Upper lobe of right lung (tissue), 1 donor: Measurements from ENCODE around the gene KIAA0930. TPM values are rescaled to one million over a fixed set of nuclear protein-coding genes. Genes with fewer than 3 reads are reported as not detected.
"Not testable (repeated sequence)": the region's sequence is repeated elsewhere in the genome, so short reads cannot be mapped to it uniquely, and the experiment has no call there.

ENCODE experiments used
- ATAC-seq: fragments of 200-7000 bp; cut with Tn5 transposase; one replicate; pipeline ENCODE4 v1.9.1; 2020; ENCODE audit warnings: mild to moderate bottlenecking, moderate library complexity
- DNase-seq: peaks from one replicate; pipeline ENCODE4 v3.0.0-alpha.2; 2020
- H3K27ac ChIP-seq: fragments of 200-600 bp; one replicate; pipeline ENCODE4 v1.8.0; 2022
- H3K27me3 ChIP-seq: fragments of 200-600 bp; one replicate; pipeline ENCODE4 v1.8.0; 2022; ENCODE audit warnings: mild to moderate bottlenecking
- H3K36me3 ChIP-seq: fragments of 200-600 bp; one replicate; pipeline ENCODE4 v1.8.0; 2022
- H3K4me1 ChIP-seq: fragments of 200-600 bp; one replicate; pipeline ENCODE4 v1.8.0; 2022
- H3K4me3 ChIP-seq: fragments of 200-600 bp; one replicate; pipeline ENCODE4 v1.8.0; 2022; ENCODE audit warnings: mild to moderate bottlenecking
- H3K9me3 ChIP-seq: fragments of 200-600 bp; one replicate; pipeline ENCODE4 v1.8.0; 2022
- intact Hi-C: fragments of 100-400 bp; cut with DNase I; formaldehyde crosslinking; loops from one replicate; pipeline ENCODE4 v1.11.0; 2022
- total RNA-seq: library from RNA; stranded (reverse); fragmentation: NEBNext Ultra II Directional; extraction: Animal tissue kit (Norgen Biotek cat#: 25700); gene quantifications from one replicate; pipeline ENCODE4 v1.2.1, GENCODE V29; 2021
- TF ChIP-seq, protein P1 (sequence below): fragments of 200-600 bp; IDR thresholded peaks from one replicate; pipeline ENCODE4 v1.8.0; 2022; ENCODE audit warnings: antibody characterized with exemption
- donor health status: DM: no; HTN: yes; CAD: no; lungs with severe emphysema.

The KIAA0930 gene
- total RNA-seq, 1 donor from 2014 or later = 79.5 TPM

DNA sequence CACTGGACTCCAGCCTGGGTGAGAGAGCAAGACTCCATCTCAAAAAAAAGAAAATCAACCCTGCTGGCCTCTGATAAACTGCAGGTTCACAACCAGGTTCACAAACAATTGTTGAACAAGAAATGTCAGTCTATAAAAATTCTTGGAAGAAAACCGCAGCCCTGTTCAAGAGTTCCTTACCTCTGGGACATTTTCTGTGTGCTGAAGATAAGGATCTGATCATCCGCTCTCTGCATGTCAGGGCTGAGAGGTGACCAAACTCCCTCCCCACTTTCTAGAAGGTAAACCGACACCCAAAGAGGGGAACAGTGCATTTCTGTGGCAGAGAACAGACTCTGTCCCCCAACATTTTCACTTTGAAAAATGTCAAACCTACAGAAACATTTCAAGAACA is 39.9 kb upstream of the KIAA0930 start:
- no peak for ATAC-seq

DNA sequence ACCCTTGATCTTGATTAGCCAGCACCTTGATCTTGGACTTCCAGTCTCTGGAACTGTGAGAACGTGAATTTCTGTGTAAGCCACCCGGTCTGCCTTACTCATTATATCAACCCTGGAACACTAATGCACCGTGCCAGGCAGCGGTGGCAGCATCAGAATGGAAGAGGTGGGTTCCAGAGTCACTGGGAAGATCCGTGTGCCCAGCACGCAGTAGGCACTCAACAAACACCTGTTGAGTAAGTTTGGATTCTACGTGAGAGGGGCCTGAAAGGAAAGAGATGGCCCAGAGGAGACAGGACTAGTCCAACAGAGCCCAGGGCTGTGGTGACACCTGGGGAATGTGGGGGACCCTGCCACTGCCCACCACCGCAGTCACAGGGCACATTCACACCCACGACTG is 37.4 kb upstream of the KIAA0930 start:
- TF ChIP-seq, protein P1, sequence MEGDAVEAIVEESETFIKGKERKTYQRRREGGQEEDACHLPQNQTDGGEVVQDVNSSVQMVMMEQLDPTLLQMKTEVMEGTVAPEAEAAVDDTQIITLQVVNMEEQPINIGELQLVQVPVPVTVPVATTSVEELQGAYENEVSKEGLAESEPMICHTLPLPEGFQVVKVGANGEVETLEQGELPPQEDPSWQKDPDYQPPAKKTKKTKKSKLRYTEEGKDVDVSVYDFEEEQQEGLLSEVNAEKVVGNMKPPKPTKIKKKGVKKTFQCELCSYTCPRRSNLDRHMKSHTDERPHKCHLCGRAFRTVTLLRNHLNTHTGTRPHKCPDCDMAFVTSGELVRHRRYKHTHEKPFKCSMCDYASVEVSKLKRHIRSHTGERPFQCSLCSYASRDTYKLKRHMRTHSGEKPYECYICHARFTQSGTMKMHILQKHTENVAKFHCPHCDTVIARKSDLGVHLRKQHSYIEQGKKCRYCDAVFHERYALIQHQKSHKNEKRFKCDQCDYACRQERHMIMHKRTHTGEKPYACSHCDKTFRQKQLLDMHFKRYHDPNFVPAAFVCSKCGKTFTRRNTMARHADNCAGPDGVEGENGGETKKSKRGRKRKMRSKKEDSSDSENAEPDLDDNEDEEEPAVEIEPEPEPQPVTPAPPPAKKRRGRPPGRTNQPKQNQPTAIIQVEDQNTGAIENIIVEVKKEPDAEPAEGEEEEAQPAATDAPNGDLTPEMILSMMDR = no peak
- H3K4me3 ChIP-seq = no peak overlapping the region
- H3K9me3 ChIP-seq = no peaks in the 10 kb centered on the region
- no peak for DNase-seq
- no peaks in the 10 kb centered on the region for H3K27me3 ChIP-seq
- no peaks in the 10 kb centered on the region for H3K36me3 ChIP-seq
- peaks cover 13% of the 10 kb centered on the region for H3K4me1 ChIP-seq
- no peak overlapping the region for H3K27ac ChIP-seq
- no peak for ATAC-seq
- intact Hi-C loops = no loop called here

More for the DNA sequence above, 39.9 kb upstream of the KIAA0930 start:
- H3K36me3 ChIP-seq = no peaks in the 10 kb centered on the region
- H3K27ac ChIP-seq = peak overlapping the region; percentile 37
- no peaks in the 10 kb centered on the region for H3K9me3 ChIP-seq
- TF ChIP-seq, protein P1 = no peak
- H3K27me3 ChIP-seq = peaks cover 16% of the 10 kb centered on the region
- no peak for DNase-seq
- intact Hi-C loops = no loop called here
- H3K4me3 ChIP-seq = no peak overlapping the region
- peaks cover 20% of the 10 kb centered on the region for H3K4me1 ChIP-seq

DNA sequence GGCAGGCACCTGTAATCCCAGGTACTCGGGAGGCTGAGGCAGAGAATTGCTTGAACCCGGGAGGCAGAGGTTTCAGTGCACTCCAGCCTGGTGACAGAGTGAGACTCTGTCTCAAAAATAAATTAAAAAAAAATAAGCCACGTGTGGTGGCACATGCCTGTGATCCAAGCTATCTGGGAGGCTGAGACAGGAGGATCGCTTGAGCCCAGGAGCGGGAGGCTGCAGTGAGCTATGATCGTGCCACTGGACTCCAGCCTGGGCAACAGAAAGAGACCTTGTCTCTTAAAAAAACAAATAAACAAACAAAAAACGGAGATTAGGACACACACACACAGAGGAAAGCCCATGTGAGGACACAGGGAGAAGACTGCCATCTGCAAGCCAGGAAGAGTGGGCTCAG is 37.0 kb upstream of the KIAA0930 start:
- H3K4me3 ChIP-seq, H3K27ac ChIP-seq, H3K9me3 ChIP-seq, H3K27me3 ChIP-seq, DNase-seq, H3K36me3 ChIP-seq, ATAC-seq, intact Hi-C loops: not testable (repeated sequence)
- peaks cover 13% of the 10 kb centered on the region for H3K4me1 ChIP-seq

DNA sequence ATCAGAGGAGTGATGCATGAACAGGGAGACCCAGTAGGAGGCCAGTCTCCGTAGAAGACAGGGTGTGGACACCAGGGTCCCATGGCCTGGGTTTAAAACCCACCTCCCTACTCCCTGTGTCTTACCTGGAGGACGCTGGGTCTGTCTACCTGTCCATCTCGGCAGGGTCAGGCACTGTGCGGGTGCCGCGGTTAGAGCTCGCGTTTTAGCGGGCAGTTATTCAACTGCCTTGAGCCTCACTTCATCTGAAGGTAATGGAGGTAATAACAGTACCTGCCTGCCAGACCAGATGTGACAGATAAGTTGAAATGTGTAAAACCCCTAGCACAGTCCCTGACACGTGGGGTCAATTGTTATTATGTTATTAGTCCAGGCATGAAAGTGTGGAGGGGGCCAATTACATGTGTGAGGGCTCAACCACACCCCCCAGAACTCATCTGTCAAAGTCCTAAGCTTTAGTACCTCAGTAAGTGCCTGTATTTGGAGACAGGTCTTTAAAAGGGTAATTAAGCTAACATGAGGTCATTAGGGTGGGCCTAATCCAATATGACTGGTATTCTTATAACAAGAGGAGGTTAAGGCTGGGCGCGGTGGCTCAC is 35.9 kb upstream of the KIAA0930 start:
- no peak for ATAC-seq
- peaks cover 13% of the 10 kb centered on the region for H3K4me1 ChIP-seq
- H3K4me3 ChIP-seq = no peak overlapping the region
- H3K27me3 ChIP-seq = no peaks in the 10 kb centered on the region
- H3K36me3 ChIP-seq = no peaks in the 10 kb centered on the region
- no peaks in the 10 kb centered on the region for H3K9me3 ChIP-seq
- TF ChIP-seq, protein P1 = no peak
- no peak overlapping the region for H3K27ac ChIP-seq
- intact Hi-C loops = no loop called here
- no peak for DNase-seq

DNA sequence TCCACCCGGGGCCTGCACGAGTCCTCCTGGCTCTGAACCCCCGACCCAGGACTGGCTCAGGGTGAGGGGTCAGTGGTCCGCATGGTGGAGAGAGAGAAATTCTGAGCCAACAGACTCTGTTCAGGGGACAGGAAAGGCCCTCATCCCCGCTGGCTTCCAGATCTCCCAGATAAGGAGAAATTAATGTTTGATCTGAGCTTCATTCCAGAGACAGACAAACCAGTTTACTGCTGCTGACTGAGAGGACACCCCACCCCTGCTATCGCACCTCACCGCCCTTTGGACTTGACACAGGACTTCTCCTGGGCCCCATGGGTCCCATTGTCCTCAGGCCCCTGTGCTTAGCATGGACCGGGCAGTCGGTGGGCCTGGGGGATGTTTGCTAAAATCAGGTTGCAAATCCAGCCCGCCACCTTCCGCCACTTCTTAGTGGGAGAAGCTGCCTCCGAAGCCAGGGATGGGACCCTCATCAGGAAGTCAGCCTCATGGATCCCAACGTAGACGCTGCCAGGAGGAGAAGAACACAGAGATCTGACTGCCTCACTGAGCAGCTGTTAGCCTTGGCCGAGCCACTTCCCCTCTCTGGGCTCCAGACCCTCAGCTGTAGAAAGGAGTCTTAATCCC is 32.9 kb upstream of the KIAA0930 start:
- no peaks in the 10 kb centered on the region for H3K9me3 ChIP-seq

DNA sequence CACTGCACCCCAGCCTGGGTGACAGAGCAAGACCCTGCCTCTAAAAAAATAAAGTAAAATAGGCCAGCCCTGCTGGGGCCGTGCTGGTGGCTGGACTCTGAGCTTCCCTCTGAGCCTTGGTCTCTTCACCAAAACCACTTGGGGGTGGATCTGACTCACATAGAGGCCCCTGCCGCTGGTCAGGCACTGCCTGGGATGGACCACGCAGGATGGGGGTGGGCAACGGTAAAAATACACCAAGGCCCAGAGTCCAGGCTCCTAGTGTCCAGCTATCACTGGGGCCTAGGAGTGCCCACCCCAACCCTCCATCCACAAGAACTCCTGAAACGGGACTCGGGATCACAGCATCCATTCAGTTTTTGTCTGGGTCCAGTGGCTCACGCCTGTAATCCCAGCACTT is 31.8 kb upstream of the KIAA0930 start:
- no peaks in the 10 kb centered on the region for H3K36me3 ChIP-seq
- ATAC-seq (no peak), DNase-seq (no peak)
- no peak overlapping the region for H3K4me3 ChIP-seq
- H3K27me3 ChIP-seq = peaks cover 13% of the 10 kb centered on the region
- H3K4me1 ChIP-seq = peaks cover 11% of the 10 kb centered on the region
- intact Hi-C loops = loop anchor here (5.0 kb wide), 1 partner anchor 165 kb away; no protein-coding TSS in a partner anchor
- TF ChIP-seq, protein P1 = no peak
- no peaks in the 10 kb centered on the region for H3K9me3 ChIP-seq
- peak overlapping the region; percentile 78 for H3K27ac ChIP-seq

More for the DNA sequence above, 32.9 kb upstream of the KIAA0930 start:
- ATAC-seq = no peak
- no peak for DNase-seq
- H3K4me3 ChIP-seq = no peak overlapping the region
- H3K4me1 ChIP-seq = peaks cover 8% of the 10 kb centered on the region
- H3K27me3 ChIP-seq = peaks cover 13% of the 10 kb centered on the region
- H3K36me3 ChIP-seq = no peaks in the 10 kb centered on the region
- TF ChIP-seq, protein P1 = no peak
- H3K27ac ChIP-seq = no peak overlapping the region
- intact Hi-C loops = loop anchor here (5.0 kb wide), 1 partner anchor 164 kb away; no protein-coding TSS in a partner anchor
